ENCODE measurements around the gene OMA1.
"Not testable (repeated sequence)": the region's sequence is repeated elsewhere in the genome, so short reads cannot be mapped to it uniquely, and the experiment has no call there.

GRCh38 chr1:58582143-58582542 is 35.6 kb upstream of the OMA1 start:
- not testable (repeated sequence) for TF ChIP-seq CTCF (IDR thresholded peaks at IDR 0.05); REST (IDR thresholded peaks at IDR 0.05; ENCODE audit: low read depth, low read length); MXI1 (IDR thresholded peaks at IDR 0.05; ENCODE audit: low read depth, low read length)
